ENCODE results near the gene ITGA11.

Gene ITGA11, protein sequence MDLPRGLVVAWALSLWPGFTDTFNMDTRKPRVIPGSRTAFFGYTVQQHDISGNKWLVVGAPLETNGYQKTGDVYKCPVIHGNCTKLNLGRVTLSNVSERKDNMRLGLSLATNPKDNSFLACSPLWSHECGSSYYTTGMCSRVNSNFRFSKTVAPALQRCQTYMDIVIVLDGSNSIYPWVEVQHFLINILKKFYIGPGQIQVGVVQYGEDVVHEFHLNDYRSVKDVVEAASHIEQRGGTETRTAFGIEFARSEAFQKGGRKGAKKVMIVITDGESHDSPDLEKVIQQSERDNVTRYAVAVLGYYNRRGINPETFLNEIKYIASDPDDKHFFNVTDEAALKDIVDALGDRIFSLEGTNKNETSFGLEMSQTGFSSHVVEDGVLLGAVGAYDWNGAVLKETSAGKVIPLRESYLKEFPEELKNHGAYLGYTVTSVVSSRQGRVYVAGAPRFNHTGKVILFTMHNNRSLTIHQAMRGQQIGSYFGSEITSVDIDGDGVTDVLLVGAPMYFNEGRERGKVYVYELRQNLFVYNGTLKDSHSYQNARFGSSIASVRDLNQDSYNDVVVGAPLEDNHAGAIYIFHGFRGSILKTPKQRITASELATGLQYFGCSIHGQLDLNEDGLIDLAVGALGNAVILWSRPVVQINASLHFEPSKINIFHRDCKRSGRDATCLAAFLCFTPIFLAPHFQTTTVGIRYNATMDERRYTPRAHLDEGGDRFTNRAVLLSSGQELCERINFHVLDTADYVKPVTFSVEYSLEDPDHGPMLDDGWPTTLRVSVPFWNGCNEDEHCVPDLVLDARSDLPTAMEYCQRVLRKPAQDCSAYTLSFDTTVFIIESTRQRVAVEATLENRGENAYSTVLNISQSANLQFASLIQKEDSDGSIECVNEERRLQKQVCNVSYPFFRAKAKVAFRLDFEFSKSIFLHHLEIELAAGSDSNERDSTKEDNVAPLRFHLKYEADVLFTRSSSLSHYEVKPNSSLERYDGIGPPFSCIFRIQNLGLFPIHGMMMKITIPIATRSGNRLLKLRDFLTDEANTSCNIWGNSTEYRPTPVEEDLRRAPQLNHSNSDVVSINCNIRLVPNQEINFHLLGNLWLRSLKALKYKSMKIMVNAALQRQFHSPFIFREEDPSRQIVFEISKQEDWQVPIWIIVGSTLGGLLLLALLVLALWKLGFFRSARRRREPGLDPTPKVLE

DNA sequence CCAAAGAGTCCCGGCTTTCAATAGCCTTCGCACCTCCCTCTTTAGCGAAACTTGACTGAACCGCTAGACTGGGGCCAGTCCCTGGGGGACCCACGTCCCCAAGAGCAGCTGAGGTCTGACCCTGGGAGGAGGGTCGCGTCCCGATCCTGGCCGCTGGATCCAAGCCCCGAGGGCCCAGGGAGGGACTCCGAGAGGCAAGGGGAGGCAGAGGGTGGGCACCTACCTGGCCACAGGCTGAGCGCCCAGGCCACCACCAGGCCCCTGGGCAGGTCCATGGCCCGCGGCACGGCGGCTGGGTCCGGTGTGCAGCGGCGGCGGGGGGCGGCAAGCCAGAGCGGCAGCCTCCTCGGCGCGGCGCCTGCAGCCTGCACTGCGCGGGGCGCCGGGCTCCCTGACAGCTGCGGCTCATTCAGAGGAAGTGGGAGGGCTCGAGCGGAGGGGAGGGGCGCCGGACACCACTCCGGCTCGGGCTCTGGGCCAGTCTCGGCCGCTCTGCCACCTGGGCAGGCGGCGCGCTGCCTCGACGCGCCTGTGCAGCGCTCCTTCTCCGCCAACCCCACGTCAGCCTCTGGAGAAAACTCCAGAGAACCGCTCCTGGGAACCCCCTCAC is at the start of gene ITGA11:
TSS of gene ITGA11 (minus strand) at position 372 of the 610 bp plus-strand sequence. CDS start at position 275, 97 bp downstream.
- peak; percentile 87 for DNase-seq

DNA sequence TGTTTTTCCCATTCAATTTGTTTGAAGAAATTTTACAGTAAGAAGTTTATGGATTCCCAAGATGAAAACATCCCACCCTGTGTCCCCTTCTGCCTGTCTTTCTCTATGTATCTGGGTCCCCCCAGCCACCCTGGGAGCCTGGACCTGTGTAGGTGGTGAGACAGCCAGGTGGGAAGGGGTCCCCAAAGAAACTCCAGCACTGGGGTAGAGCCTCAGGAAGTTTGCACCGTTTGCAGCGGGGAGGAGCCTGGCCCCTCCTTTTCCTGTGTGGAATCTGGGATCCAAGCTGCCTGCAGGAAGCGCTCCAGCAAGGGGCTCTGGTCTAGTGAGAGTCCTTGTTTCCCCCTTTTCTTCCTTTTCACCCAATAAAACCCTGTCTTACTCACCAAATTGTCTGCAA is 49.4 kb upstream of the ITGA11 start:
- no peak for DNase-seq

DNA sequence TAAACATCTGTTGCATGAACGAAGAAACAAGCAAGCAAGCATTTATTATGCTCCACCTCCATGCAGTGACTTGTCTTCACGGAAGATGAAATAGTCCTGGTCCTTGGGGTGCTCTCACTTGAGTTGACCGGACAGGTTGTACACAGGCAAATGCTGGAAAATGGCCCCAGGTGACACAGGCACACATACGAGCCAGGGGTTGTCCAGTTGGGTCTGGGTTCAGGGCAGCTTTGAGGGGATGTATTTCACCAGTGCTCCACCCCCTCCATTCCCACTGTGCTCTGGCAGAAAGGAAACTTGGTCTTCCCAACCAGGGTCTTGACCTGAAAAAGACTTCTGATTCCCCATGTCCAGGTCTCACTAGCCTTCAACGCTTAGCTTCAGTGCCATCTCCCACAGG is 48.3 kb upstream of the ITGA11 start:
- DNase-seq: no peak

DNA sequence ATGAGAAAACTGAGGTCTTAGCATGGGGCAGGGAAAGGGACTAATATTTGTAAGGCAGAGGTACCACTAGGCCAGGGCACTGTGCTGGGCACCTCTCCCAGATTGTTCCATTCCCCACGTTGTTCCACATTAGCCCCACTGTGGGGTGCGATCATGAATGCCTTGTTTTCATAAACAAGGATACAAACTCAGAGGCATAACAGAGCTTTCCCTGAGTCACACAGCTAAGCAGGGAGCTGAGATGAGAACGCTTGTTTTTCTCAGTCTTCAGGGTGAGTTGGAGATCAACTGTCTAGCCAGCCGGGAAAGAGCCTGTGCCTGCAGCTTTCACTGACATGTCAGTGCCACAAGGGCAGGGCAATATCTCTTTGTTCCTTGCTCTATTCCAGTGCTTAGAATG is 47.9 kb upstream of the ITGA11 start:
- no peak for DNase-seq

DNA sequence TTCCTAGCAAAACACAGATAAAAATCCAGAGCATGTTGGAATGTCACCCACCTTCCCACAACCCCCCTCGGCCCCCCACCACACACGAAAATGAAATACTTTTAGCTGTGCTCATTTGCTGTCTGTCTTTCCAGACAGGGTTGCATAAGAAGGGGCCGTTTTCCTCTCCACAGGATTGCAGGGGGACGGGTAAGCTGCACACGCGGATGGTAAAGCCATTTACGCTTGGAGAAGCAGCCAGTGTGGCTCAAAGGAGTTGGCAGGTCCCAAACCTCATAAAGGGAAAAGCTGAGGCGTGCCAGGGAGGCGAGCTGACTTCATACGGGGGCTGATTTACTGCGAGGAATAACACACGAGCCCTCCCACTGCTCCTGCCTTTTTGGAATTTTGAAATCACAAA is 47.4 kb upstream of the ITGA11 start:
- DNase-seq: no peak

DNA sequence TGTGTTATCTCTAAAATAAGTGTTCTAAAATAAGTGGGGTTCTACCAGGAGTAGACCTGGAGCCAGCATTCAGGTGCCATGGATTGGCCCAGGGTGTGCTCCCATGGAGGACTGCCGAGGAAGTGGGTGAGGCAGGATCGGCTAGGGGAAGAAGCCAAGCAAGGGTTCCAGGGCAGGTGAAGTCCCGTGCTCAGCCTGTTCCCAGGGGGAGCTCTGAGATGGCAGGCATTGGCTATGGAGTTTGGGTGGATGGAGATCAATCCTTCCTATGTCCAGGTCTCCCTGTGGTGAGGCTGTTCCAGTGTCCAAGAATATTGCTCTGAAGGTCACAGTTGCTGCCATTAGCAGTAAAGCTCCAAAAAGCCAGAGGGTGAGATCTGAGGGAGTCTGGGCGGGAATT is 46.9 kb upstream of the ITGA11 start:
- no peak for DNase-seq

DNA sequence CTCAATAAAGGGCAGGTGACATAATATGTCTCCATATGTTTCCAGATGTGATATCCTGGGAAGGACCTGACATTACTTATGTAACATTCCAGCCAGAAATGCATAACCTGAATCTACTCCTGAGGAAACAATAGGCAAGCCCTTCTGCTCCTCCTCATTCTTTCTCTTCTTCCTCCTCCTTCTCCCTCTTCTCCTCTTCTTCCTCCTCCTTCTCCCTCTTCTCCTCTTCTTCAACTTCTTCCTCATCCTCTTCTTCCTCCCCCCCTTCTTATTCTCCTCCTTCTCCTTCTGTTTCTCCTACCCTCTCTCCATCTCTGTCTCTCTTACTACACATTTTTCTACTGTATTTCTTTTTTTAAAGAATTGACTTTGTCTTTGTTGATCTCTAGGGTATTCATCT is 43.5 kb upstream of the ITGA11 start:
- no peak for DNase-seq

DNA sequence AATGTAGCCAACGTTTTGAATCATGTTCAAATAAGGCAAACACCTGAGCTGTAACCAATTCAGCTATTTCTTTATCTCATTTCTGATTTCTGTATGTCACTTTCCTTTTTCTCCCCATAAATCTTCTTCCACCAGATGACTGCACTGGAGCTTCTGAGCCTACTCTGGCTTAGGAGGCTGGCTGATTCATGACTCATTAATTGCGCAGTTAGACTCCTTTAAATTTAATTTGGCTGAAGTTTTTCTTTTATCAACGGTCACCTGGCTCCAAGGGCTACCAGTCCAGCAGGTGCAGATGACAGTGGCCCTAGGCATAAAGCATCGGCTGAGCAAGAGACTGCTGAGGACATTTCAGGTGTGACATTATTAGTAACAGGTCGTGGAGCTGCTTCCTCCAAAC is 39.6 kb upstream of the ITGA11 start:
- no peak for DNase-seq

DNA sequence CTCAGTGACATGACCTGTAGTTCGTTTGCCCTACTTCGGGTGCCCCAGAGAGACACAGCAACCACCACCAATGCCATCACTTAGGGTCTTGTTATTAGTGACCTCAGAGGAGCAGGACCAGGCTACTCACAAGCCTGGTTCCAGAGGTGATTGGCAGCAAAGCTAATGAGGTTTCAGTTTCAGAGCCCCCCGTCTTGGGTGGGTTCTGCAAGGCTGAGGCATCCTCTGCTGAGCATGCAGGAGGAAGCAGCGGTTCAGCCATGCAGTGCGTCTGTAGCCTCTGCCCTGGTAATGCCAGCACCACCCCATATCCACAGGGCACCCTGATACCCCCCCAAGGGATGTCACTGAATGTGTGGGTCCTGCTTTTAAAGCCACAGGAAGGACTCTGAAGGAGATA is 39.0 kb upstream of the ITGA11 start:
- DNase-seq: no peak

DNA sequence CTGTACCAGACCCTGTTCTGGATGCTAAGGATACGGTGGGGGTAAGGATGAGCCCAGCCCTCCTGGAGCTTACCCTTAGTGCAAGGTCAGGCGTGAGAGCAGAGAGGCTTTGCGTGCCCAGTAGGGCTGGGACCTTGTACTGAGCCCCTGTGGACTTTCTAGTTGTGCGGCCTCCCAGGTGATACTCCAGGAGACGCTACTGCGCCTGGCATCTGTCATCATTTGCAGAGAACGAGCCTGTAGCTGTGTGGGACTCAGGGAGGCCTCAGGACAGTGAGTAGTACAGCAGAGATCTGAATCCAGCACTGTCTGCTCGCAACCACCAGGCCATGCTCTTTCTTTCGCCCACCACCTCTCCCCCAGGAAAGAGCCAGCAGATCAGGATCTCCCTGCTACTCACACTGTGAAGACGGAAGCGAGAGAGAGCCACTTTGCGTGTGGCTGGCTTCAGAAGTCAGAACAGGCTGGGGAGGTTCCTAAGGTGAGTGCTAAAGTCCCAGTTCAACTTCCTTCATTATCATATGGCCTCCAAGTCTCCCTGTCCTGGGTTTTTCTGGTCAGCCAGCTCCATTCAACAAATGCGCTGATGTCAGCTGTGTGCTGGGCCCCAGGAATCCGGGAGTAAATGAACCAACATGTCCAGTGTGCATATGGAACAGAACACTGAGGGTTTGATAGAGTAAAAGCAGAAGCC is 38.2 kb upstream of the ITGA11 start:
- DNase-seq: no peak

DNA sequence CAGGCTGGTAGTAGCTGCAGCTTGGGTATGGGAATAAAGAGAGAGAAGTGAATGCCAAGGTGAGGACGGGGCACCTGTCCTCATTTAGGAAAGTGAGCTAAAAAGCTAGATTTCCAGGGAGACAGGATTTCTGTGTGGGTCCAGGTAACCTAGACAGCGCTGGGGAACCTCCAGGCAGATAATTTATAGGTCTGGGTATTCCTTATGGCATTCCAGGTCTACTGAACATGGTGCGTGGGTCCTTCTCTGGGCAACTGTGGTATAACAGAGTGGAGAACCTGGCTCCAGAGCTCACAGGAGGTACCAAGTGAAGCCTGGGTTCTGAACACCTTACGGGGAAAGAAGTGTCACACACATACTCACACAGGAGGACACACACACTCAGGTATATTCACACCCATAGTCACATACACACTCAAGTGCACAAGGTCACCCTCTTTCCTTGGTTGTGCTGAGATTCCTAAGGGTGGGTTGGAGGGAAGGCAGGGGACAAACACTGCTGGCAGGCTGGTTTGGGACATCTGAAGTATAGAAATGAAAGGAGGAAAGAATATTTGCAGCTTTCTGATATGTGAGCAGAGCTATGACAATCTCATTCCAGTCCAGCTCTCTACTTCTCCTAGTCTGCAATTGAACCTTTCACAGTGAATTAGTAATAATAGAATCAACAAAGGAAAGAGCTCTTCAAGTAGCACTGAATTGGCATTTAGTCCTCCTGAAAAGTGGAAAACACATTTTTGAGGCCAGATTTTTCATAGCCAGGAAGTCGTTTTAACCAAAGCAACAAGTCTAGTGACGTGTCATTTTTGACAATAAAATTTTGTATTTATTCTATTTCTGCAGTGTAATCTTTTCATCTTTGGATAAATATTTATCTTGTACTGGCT is 37.4 kb upstream of the ITGA11 start:
- DNase-seq: no peak

DNA sequence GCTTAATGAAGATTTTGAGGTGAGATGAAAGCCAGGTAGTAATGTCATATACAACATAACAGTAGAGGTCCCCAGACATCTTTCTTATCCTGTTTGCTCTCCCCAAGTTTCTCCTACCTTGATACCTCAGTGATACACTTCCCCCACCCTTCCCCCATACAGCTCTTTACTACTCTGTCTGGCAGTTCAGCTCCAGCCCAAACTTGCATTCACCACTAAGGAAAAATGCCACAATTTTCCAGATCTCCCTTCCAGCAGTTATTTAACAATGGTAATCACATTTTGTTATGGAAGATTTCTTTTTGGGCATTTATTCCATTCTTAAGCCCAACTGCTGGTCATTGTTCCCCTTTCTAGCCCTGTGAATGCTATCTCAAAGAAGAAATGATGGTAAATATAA is 34.9 kb upstream of the ITGA11 start:
- no peak for DNase-seq

DNA sequence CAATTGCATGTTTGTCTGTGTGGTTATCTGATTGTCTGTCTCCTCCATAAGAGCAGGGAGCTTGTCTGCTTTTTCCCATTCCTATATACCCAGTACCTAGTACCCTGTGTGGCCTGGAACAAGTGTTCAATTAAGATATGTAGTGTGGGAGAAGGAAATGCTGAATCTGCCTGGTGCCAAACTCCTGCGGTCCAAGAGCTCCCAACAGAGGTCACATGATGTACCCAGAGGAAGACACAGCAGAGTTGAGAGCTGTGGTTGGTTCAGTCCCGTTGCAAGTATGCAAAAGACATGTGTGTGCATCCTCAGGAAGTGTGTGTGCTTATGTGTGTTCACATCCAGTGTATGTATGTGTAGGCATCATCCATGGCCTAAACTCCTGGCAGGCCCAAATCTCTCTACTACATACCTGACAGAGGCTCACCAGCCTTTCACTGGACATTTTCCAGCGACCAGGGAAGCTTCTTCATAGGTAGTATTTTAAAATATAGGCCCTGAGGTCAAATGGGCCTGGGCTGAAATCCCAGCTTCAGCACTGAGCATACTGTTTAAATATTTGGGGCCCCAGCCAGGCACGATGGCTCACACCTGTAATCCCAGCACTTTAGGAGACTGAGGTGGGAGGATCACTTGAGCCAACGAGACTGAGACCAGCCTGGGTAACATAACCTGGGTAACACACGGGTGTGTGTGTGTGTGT is 34.0 kb upstream of the ITGA11 start:
- no peak for DNase-seq

DNA sequence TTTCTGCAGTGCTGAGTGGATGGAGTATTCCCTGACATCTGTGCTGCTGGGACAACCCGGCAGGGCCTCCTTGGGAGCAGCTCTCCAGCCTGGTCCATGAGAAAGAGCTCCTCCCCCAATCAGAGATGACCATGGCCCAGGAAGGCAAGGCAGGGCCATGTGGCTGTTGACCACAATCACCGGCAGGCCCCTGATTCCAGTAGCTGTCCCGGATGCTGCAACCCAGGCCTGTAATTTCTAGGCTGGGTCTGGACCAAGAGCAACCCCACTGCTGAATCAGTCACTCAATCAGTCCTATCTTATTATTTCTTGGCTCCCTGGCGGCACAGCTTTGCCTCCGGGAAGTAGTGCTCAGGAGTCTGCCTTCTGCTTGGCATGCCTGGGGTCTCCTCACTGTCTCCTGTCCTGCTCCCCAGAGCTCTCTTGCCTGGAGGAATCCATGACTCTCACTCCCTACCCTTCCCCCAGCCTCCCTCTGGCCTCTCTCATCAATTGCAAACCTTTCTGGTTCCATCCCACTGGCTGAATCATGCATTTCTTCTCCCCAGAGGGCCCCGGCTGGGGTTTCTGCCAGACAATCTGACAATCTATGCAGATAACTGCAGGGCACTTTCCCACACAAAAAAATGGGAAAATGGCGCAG is 32.6 kb upstream of the ITGA11 start:
- peak; percentile 67 for DNase-seq

DNA sequence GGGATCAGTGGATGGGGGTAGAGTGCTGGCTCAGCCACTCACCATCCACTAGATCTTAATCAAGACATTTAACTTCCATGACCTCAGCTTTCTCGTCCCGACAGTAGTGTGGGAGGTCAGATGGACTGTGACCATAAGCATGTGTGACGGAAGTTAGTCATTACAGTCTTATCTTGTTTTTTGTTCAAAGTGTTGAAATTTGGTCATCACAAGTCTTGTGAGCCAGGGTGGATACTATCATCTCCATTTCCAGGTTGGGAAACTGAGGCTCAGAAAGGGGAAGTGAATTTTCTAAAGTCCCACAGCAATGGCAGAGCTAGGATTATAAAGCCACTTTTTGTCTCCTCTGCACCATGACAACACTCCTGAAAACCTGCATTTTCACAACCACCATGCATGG is 32.0 kb upstream of the ITGA11 start:
- no peak for DNase-seq

DNA sequence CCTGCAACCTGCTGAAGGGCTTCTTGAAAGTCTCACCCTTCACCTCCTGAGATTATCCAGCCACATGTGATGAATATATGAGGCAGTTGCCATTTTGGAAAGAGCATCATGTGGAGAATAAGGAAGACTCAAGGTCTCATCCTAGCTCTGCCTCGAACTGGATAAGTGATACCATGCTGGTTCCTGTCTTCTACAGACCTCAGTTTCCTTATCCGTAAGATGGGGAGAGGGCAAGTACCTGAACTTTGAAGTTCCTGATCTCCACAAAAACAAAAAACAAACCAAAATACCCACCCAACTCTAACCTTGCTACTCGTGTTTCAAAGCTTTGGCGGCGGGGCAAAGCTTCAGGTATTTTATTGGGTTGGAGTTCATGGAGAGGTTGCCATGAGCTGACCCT is 31.5 kb upstream of the ITGA11 start:
- no peak for DNase-seq

DNA sequence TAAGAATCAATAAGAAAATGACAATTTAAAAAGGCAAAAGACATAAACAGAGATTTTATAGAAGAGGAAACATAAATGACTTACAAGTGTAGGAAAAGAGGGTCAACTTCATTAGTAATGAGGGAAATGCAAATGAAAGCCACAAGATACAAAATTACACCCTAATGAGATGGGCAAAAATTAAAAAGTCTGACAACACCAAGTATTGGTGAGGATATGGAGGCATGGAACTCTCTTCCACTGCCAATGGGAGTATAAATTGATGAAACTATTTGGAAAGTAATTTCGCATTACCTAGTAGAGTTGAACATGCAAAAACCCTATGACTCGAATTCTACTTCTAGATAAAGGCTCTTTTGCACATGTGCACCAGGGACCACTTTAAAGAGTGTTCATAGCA is 28.2 kb upstream of the ITGA11 start:
- DNase-seq: no peak

DNA sequence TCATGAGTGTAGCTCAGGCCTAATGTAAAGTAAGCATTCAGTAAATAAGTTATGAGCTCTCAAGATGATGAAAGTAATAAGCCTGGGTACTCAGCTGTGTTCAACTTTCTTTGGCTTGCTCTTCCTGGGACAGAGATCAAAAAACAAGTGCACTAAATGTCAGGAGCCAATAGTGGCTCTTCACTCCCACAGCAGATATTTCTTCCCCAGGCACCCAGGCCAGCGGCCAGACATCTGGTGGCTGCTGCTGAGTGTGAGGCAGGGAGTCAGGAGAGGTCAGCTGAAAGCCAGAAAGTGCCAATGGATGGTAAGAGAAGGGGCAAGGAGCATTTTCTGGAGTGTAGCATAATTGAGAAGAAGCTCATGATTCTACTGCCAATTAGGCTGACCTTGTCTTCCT is 18.2 kb upstream of the ITGA11 start:
- DNase-seq: no peak

DNA sequence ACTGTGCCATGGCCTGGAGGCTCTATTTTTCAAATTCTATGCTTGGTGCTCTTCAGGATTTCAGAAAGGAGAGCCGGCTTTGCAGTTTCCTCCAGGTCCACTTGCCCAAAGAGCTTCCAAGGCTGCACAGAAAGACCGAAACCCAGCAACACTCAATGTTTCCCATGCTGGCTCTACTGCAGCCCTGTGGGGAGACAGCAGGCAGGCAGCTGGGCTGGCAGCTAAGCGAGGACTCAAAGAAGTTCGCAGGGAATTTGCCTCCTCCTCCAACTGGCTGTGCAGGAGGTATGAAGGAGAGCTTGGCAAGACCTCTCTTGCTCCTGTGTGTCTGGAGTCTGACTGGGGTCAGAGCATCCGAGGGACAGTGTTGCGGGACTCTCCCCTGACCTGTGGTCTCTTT is 17.4 kb upstream of the ITGA11 start:
- DNase-seq: no peak

Data from islet precursor cell (in vitro differentiated cells).